H1 (cell line): ENCODE results near the gene TUNAR. TPM values are rescaled to one million over a fixed set of nuclear protein-coding genes. Genes with fewer than 3 reads are reported as not detected.

Source experiments
- CBX5 ChIP-seq: fragments of 300-800, 300-1000 bp; sonication (generic); IDR thresholded peaks from 2 replicates; pipeline ENCODE4 v1.7.1; 2016; ENCODE audit warnings: antibody characterized with exemption, low read length, low read depth
- CREB1 ChIP-seq: IDR thresholded peaks from 2 replicates; pipeline ENCODE4 v1.6.1; 2012; ENCODE audit warnings: inconsistent platforms
- EP300 ChIP-seq, 2 experiments: IDR thresholded peaks; 1 replicate in 1 of 2; 2 replicates in 1 of 2; pipeline ENCODE4 v1.6.1; 2011 to 2012; ENCODE audit warnings: low read depth in 2 of 2, low read length in 2 of 2, mild to moderate bottlenecking in 2 of 2, borderline replicate concordance in 1 of 2, inconsistent platforms in 1 of 2, moderate library complexity in 1 of 2
- GABPA ChIP-seq: IDR thresholded peaks from 2 replicates; pipeline ENCODE4 v1.6.1; 2011; ENCODE audit warnings: mild to moderate bottlenecking, low read length, moderate library complexity, borderline replicate concordance; ENCODE audit not compliant: insufficient read depth
- POLR2A ChIP-seq, 2 experiments: IDR thresholded peaks; 1 replicate in 1 of 2; 2 replicates in 1 of 2; pipeline ENCODE4 v1.6.1; 2011; ENCODE audit warnings: low read depth in 2 of 2, low read length in 2 of 2, mild to moderate bottlenecking in 2 of 2; ENCODE audit errors: control extremely low read depth in 1 of 2
- TBP ChIP-seq: IDR thresholded peaks from 2 replicates; pipeline ENCODE4 v1.6.1; 2011; ENCODE audit warnings: low read depth, low read length, improper control_type of control experiment
- YY1 ChIP-seq: IDR thresholded peaks from 2 replicates; pipeline ENCODE4 v1.6.1; 2011; ENCODE audit warnings: low read depth, mild to moderate bottlenecking, low read length
- polyA plus RNA-seq, 7 experiments: library from polyadenylated mRNA; depleted of rRNA in 3 of 7; stranded (reverse) in 5 of 7; unstranded in 2 of 7; fragments of >200 nt in 5 of 7; fragments of 200-250 nt in 2 of 7; gene quantifications; 1 replicate in 5 of 7; 2 replicates in 1 of 7; 4 replicates in 1 of 7; pipeline versions ENCODE4 v1.2.1 to v1.2.3, GENCODE V29; 2011 to 2013; ENCODE audit warnings: missing spikeins in 2 of 7, mixed read lengths in 2 of 7
- total RNA-seq: library from RNA; stranded (reverse); fragmentation: NEBNext Ultra II Directional; extraction: Animal tissue kit (Norgen Biotek cat#: 25700); gene quantifications from 2 replicates; pipeline ENCODE4 v1.2.1, GENCODE V29; 2021
- TF ChIP-seq, protein P1 (sequence below): IDR thresholded peaks from 2 replicates; pipeline ENCODE4 v1.6.1; 2012; ENCODE audit warnings: low read length, inconsistent platforms

The TUNAR gene
- total and polyA plus RNA-seq, 2 of the 8 experiments (the other 6 are each of a cell fraction or from before 2014, with no cell fraction given) = 12.8 to 63.9 TPM

DNA sequence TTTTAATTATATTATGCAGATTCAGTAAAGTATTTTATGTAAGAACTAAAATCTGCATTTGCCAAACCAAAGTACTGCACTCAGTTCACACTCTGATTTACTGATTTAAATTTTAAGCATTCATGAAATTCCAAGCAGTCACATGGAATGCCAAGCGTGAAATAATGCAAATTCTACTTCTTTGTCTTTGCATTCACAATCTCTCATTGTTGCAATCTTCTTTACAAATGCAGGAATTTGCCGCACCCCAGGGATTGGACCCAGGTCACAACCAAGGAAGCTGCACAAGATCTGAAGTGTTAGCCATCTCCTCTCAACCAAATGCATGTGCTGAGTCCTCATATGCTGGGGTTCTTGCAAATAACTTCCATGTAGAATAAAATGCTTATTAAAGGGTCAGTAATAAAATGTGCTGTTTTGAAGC is 71.9 kb downstream of the TUNAR start (continued):
- TF ChIP-seq, protein P1, sequence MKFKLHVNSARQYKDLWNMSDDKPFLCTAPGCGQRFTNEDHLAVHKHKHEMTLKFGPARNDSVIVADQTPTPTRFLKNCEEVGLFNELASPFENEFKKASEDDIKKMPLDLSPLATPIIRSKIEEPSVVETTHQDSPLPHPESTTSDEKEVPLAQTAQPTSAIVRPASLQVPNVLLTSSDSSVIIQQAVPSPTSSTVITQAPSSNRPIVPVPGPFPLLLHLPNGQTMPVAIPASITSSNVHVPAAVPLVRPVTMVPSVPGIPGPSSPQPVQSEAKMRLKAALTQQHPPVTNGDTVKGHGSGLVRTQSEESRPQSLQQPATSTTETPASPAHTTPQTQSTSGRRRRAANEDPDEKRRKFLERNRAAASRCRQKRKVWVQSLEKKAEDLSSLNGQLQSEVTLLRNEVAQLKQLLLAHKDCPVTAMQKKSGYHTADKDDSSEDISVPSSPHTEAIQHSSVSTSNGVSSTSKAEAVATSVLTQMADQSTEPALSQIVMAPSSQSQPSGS = peak; percentile 80; the same call in 1 of the 2 replicates
- peak; percentile 31; the same call in 1 of the 2 replicates for TF ChIP-seq CREB1
- TF ChIP-seq EP300 (IDR thresholded peaks at IDR 0.05; ENCODE audit: borderline replicate concordance in 1 of 2, low read depth in 2 of 2, low read length in 2 of 2) = peak in 1 of 2 experiments; percentile 97; a peak in 2 of 3 replicates
- TF ChIP-seq CBX5 = no peak
- no peak for TF ChIP-seq TBP
- TF ChIP-seq POLR2A (IDR thresholded peaks at IDR 0.05; ENCODE audit: control extremely low read depth in 1 of 2, low read depth in 2 of 2, low read length in 2 of 2) = peak in 1 of 2 experiments; percentile 57; a peak in 1 of 3 replicates
- 0 out of 2 replicates have a peak, but pooled peaks have one; percentile 52 for TF ChIP-seq YY1
- no peak for TF ChIP-seq GABPA
- TF ChIP-seq, all 59 proteins: peak for 22
